Type B pancreatic cell (in vitro differentiated cells): ENCODE results near the gene TRAF7. TPM values are rescaled to one million over a fixed set of nuclear protein-coding genes. Genes with fewer than 3 reads are reported as not detected.

Experiments used
- DNase-seq: peaks from one replicate; pipeline ENCODE4 v3.0.0; 2021; ENCODE audit warnings: mixed read lengths; ENCODE audit not compliant: unreplicated experiment; ENCODE audit errors: extremely low spot score
- H3K27ac Mint-ChIP-seq: 2 replicates; pipeline ENCODE4 v1.8.0; 2021; ENCODE audit warnings: mild to moderate bottlenecking, mixed read lengths
- H3K27me3 Mint-ChIP-seq: 2 replicates; pipeline ENCODE4 v1.8.0; 2021; ENCODE audit warnings: mixed read lengths
- H3K36me3 Mint-ChIP-seq: 2 replicates; pipeline ENCODE4 v1.8.0; 2021; ENCODE audit warnings: mixed read lengths
- H3K4me1 Mint-ChIP-seq: one replicate; pipeline ENCODE4 v1.8.0; 2021; ENCODE audit warnings: mixed read lengths; ENCODE audit not compliant: unreplicated experiment
- H3K4me3 Mint-ChIP-seq: 2 replicates; pipeline ENCODE4 v1.8.0; 2021; ENCODE audit warnings: mild to moderate bottlenecking, mixed read lengths
- H3K9me3 Mint-ChIP-seq: 2 replicates; pipeline ENCODE4 v1.8.0; 2021; ENCODE audit warnings: mixed read lengths
- CTCF ChIP-seq: fragments of 200-600 bp; sonication (generic); conservative IDR thresholded peaks from 2 replicates; pipeline ENCODE4 v1.5.0; 2021; ENCODE audit warnings: antibody characterized with exemption, mild to moderate bottlenecking
- total RNA-seq: library from RNA; stranded (reverse); gene quantifications from 2 replicates; pipeline ENCODE4 v1.2.1, GENCODE V29; 2021; ENCODE audit warnings: low replicate concordance

Gene TRAF7
- total RNA-seq, 1 donor from 2014 or later = 71.0 TPM

GRCh38 chr16:2208308-2208707, 52.7 kb downstream of the TRAF7 start:
- Mint-ChIP-seq H3K4me1 (peaks cover 22% of the 10 kb centered on the region), H3K27ac (no peak overlapping the region), H3K4me3 (no peak overlapping the region), H3K36me3 (peaks cover 4% of the 10 kb centered on the region), H3K9me3 (no peaks in the 10 kb centered on the region), H3K27me3 (no peaks in the 10 kb centered on the region)
- no peak for TF ChIP-seq CTCF
- DNase-seq = no peak

DNA sequence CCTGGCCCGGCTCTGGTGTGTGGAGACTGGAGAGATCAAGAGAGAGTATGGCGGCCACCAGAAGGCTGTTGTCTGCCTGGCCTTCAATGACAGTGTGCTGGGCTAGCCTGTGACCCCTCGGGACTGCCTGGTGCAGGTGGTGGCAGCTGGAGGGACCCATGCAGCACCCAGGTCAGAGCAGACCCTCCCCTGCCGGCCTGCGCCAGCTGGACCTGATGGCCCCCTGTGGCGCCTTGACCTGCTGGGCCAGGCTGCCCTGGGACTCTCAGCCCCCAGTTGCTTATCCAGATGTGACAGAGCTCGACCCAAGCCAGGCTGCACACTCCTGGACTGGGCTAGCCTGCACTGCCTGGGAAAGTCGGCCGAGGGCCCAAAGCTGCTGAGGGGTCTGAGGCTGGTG, 53.2 kb downstream of the TRAF7 start:
- H3K4me1 Mint-ChIP-seq = peaks cover 25% of the 10 kb centered on the region
- no peak overlapping the region for H3K4me3 Mint-ChIP-seq
- no peak for TF ChIP-seq CTCF
- no peaks in the 10 kb centered on the region for H3K9me3 Mint-ChIP-seq
- DNase-seq = no peak
- H3K27ac Mint-ChIP-seq = no peak overlapping the region
- peaks cover 4% of the 10 kb centered on the region for H3K36me3 Mint-ChIP-seq
- no peaks in the 10 kb centered on the region for H3K27me3 Mint-ChIP-seq

DNA sequence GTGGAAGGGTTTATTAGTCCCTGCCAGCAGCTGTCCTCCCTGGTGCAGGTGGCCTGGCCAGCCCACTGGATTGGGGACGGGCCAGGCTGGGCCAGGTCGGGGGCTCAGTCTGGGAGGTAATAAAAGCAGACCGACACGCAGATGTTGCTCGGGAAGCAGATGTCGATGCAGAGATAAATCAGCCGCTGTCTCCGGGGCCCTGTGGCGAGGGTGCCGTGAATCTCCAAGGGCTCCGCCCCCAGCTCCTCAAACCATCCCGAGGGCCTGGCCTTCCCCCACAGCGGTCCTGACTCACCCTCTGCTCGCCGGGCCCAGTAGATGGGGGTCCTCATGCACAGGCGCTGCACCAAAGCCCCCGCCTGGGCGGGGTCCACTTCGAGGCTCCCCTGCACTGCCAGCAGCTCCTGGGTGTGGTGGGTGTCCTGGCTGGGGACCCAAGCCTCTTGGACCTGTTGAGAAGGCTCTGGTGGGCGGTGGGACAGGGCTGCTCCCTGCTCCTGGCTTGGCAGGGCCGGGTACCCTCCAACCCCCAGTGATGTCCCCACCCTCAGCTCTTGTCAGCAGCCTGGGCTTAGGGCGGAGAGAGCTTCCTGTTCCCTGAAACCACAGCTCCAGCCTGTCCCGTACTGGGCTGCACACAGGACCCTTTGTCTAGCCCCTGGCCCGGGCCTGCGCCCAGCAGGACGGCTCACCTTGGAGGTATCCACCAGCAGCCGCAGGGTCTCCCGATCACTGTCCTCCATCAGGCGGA, 53.9 kb downstream of the TRAF7 start:
- no peak overlapping the region for H3K27ac Mint-ChIP-seq
- H3K9me3 Mint-ChIP-seq = no peaks in the 10 kb centered on the region
- no peak overlapping the region for H3K4me3 Mint-ChIP-seq
- H3K4me1 Mint-ChIP-seq = peaks cover 24% of the 10 kb centered on the region
- TF ChIP-seq CTCF = no peak
- peaks cover 4% of the 10 kb centered on the region for H3K36me3 Mint-ChIP-seq
- no peak for DNase-seq
- H3K27me3 Mint-ChIP-seq = no peaks in the 10 kb centered on the region

- H3K27me3 Mint-ChIP-seq = no peaks in the 10 kb centered on the region
- no peaks in the 10 kb centered on the region for H3K9me3 Mint-ChIP-seq
- peaks cover 4% of the 10 kb centered on the region for H3K36me3 Mint-ChIP-seq
- no peak for TF ChIP-seq CTCF
- no peak overlapping the region for H3K4me3 Mint-ChIP-seq
- H3K27ac Mint-ChIP-seq = no peak overlapping the region
- H3K4me1 Mint-ChIP-seq = peaks cover 21% of the 10 kb centered on the region
- no peak for DNase-seq
Observed at GRCh38 chr16:2210009-2210332, 54.4 kb downstream of the TRAF7 start.

DNA sequence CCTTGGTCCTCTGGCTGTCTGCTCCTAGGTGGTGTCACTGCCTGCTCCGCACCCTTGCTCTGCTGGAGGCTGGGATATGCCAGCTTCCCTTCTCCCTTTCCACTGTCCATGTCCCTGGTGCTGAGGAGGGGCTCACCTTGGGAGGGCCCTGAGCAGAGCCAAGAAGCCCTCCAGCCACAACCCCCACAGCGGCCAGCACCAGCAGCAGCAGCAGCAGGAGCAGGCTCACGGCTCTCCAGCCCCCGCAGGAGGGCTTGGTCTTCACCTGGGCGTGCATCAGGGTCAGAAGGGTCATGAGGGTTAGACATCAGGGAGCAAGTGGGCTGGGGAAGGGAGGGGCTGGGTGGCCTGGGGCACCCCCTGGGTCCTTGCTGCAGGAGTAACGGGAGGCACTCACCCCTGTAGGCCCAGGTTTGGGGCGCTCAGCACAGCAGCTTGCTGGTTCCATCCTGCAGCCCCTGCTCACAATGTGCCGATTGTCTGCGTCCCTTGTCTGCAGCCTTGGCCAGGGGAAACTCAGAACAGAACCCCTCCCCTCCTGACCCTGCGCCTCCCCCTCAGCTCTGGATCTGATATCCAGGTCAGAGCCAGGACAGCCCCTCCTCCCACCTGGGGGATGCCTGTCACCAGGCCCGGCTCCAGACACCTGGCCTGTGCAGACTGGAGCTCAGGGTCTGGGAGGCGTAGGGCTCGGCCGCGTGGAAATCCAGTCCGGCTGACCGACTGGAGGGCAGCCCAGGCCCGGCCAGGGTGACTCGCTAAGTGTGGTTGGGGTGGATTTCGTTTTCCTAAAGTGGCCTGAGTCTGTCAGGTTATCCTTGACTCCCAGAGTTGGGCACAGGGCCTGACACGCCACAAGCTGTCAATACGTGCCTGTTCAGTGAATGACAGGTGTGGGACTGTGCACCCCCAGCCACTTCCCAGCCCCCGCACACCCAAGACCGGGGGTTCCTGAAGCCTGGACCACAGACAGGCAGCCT, 55.1 kb downstream of the TRAF7 start, which contains the start of gene BRICD5:
Gene BRICD5, minus strand, starts transcription at position 478 of the 980 bp plus-strand sequence. Its CDS starts 30 bp downstream, at position 448.
- no peak for DNase-seq
- H3K4me1 Mint-ChIP-seq = peaks cover 21% of the 10 kb centered on the region
- no peak for TF ChIP-seq CTCF
- H3K36me3 Mint-ChIP-seq = peaks cover 4% of the 10 kb centered on the region
- no peak within 1 kb of the TSS for H3K27ac Mint-ChIP-seq
- H3K9me3 Mint-ChIP-seq = no peaks in the 10 kb centered on the region
- no peaks in the 10 kb centered on the region for H3K27me3 Mint-ChIP-seq
- H3K4me3 Mint-ChIP-seq = peak within 1 kb of the TSS; percentile 58
